OCI-LY7 (cell line): Measurements from ENCODE around the gene STYXL1.

Source experiments
- EZH2phosphoT487 ChIP-seq: fragments of 200-600 bp; sonication (generic); IDR thresholded peaks from 2 replicates; pipeline ENCODE4 v1.6.1; 2018; ENCODE audit warnings: low read depth, borderline replicate concordance, mild to moderate bottlenecking, mixed run types, antibody characterized with exemption, low read length, moderate library complexity, mixed read lengths
- TF ChIP-seq, protein P1 (sequence below): fragments of 200-600 bp; sonication (generic); conservative IDR thresholded peaks from 2 replicates; pipeline ENCODE4 v1.5.1; 2014; ENCODE audit warnings: mild to moderate bottlenecking, antibody characterized with exemption, low read length, moderate library complexity, mixed read lengths

- TF ChIP-seq, protein P1, sequence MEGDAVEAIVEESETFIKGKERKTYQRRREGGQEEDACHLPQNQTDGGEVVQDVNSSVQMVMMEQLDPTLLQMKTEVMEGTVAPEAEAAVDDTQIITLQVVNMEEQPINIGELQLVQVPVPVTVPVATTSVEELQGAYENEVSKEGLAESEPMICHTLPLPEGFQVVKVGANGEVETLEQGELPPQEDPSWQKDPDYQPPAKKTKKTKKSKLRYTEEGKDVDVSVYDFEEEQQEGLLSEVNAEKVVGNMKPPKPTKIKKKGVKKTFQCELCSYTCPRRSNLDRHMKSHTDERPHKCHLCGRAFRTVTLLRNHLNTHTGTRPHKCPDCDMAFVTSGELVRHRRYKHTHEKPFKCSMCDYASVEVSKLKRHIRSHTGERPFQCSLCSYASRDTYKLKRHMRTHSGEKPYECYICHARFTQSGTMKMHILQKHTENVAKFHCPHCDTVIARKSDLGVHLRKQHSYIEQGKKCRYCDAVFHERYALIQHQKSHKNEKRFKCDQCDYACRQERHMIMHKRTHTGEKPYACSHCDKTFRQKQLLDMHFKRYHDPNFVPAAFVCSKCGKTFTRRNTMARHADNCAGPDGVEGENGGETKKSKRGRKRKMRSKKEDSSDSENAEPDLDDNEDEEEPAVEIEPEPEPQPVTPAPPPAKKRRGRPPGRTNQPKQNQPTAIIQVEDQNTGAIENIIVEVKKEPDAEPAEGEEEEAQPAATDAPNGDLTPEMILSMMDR = no peak
- TF ChIP-seq EZH2phosphoT487 = no peak
These were observed 87.4 kb downstream of the STYXL1 start for GRCh38 chr7:75960372-75960771.
